Ovary (tissue), 3 donors: ENCODE results near the gene TMEM178A.

Source experiments
- EP300 ChIP-seq: sonication (generic); formaldehyde crosslinking; IDR thresholded peaks from one replicate; pipeline ENCODE4 v1.6.1; 2017; ENCODE audit warnings: antibody characterized with exemption
- POLR2A ChIP-seq: fragments of 450-650 bp; IDR thresholded peaks from one replicate; pipeline ENCODE4 v1.6.1; 2017; ENCODE audit warnings: antibody characterized with exemption, mild to moderate bottlenecking, moderate library complexity
- TF ChIP-seq, protein P1 (sequence below), 3 donors: fragments of 450-650 bp in 2 of 3; fragments of 200-600 bp in 1 of 3; IDR thresholded peaks; one replicate each; pipeline versions ENCODE4 v1.5.1 to v1.8.0; 2016 to 2022; ENCODE audit warnings: antibody characterized with exemption in 3 of 3, mild to moderate bottlenecking in 1 of 3
- donor health status: DM: no; HTN: no; CAD: no.

DNA sequence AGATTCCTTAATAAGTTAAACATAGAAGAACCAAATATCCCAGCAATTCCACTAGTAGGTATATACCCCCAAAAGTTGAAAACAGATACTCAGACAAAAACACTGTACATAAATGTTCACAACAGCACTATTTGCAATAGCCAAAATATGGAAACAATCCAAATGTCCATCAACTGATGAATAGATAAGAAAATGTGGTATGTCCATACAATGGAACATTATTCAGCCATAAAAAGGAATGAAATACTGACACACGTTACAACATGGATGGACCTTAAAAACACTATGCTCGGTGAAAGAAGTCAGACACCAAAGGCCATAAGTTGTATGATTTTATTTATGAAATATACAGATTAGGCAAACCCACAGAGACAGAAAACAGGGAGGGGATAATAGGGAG lies 12.5 kb downstream of the TMEM178A start:
- no peak for TF ChIP-seq POLR2A
- TF ChIP-seq, protein P1, sequence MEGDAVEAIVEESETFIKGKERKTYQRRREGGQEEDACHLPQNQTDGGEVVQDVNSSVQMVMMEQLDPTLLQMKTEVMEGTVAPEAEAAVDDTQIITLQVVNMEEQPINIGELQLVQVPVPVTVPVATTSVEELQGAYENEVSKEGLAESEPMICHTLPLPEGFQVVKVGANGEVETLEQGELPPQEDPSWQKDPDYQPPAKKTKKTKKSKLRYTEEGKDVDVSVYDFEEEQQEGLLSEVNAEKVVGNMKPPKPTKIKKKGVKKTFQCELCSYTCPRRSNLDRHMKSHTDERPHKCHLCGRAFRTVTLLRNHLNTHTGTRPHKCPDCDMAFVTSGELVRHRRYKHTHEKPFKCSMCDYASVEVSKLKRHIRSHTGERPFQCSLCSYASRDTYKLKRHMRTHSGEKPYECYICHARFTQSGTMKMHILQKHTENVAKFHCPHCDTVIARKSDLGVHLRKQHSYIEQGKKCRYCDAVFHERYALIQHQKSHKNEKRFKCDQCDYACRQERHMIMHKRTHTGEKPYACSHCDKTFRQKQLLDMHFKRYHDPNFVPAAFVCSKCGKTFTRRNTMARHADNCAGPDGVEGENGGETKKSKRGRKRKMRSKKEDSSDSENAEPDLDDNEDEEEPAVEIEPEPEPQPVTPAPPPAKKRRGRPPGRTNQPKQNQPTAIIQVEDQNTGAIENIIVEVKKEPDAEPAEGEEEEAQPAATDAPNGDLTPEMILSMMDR (IDR thresholded peaks at IDR 0.05) = no peak
- TF ChIP-seq EP300 = no peak
